BE2C (cell line): ENCODE measurements around the gene MYO5A.

Experiments used
- DNase-seq: peaks from one replicate; pipeline ENCODE4 v3.0.0-alpha.2; 2020
- H3K27me3 ChIP-seq: fragments of 250-450 bp; sonication (Bioruptor Pico); 2 replicates; pipeline ENCODE4 v1.5.1; 2020; ENCODE audit warnings: mild to moderate bottlenecking
- H3K36me3 ChIP-seq: fragments of 250-450 bp; sonication (Bioruptor Pico); 2 replicates; pipeline ENCODE4 v1.5.1; 2020; ENCODE audit warnings: mild to moderate bottlenecking
- H3K4me1 ChIP-seq: fragments of 250-450 bp; sonication (Bioruptor Pico); 2 replicates; pipeline ENCODE4 v1.5.1; 2020
- H3K4me3 ChIP-seq: 2 replicates; pipeline ENCODE4 v1.5.1; 2011; ENCODE audit warnings: low read depth, low read length
- H3K9me3 ChIP-seq: fragments of 250-450 bp; sonication (Bioruptor Pico); 2 replicates; pipeline ENCODE4 v1.5.1; 2020
- TF ChIP-seq, protein P1 (sequence below): IDR thresholded peaks from 2 replicates; pipeline ENCODE4 v1.5.1; 2012; ENCODE audit warnings: mild to moderate bottlenecking, low read depth, low read length

The MYO5A gene

DNA sequence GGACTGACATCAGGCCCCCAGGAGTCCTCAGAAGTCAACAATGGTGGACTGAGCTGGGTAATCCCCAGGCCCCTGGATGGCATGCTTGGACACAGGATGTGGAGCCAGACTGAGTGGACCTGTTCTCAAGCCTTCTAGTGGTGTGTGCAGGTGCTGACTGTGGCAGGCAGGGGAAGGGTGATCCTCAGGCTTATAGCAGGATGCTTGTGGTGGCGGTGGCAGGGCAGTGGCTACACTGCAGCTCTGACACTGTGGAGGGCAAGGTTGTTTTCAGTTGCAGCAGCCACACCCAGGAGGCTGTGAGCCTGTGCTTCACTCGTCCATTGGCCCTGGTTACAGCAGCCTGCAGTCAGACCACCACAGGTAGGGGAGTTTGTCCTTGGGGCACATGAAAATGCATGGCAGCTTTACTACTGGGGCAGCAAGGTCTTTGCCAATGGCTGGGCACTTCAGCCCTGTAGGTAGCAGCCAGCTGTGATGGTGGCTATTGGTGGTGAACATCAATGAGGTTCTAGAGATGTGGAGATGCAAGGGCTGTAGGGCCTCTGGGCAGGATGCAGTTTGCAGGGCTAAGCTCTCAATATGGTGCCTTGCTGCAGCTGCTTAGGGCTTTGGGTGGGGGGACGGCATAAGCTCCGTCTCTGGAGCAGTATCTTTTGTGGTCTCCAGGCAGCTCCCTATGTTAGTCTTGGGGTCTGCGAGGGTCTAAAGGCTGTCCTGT is 17.5 kb upstream of the MYO5A start:
- no peak for DNase-seq

GRCh38 chr15:52540374-52541012 is 11.8 kb upstream of the MYO5A start:
- H3K4me3 ChIP-seq = no peak overlapping the region
- H3K9me3 ChIP-seq = no peaks in the 10 kb centered on the region
- H3K27me3 ChIP-seq = no peaks in the 10 kb centered on the region
- no peaks in the 10 kb centered on the region for H3K36me3 ChIP-seq
- TF ChIP-seq, protein P1, sequence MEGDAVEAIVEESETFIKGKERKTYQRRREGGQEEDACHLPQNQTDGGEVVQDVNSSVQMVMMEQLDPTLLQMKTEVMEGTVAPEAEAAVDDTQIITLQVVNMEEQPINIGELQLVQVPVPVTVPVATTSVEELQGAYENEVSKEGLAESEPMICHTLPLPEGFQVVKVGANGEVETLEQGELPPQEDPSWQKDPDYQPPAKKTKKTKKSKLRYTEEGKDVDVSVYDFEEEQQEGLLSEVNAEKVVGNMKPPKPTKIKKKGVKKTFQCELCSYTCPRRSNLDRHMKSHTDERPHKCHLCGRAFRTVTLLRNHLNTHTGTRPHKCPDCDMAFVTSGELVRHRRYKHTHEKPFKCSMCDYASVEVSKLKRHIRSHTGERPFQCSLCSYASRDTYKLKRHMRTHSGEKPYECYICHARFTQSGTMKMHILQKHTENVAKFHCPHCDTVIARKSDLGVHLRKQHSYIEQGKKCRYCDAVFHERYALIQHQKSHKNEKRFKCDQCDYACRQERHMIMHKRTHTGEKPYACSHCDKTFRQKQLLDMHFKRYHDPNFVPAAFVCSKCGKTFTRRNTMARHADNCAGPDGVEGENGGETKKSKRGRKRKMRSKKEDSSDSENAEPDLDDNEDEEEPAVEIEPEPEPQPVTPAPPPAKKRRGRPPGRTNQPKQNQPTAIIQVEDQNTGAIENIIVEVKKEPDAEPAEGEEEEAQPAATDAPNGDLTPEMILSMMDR = no peak
- no peaks in the 10 kb centered on the region for H3K4me1 ChIP-seq
- DNase-seq = no peak

More for the DNA sequence above, 17.5 kb upstream of the MYO5A start:
- Histone ChIP-seq H3K9me3 (no peaks in the 10 kb centered on the region), H3K4me1 (no peaks in the 10 kb centered on the region), H3K27me3 (no peaks in the 10 kb centered on the region), H3K4me3 (no peak overlapping the region), H3K36me3 (peaks cover 30% of the 10 kb centered on the region)
- TF ChIP-seq, protein P1 = no peak

DNA sequence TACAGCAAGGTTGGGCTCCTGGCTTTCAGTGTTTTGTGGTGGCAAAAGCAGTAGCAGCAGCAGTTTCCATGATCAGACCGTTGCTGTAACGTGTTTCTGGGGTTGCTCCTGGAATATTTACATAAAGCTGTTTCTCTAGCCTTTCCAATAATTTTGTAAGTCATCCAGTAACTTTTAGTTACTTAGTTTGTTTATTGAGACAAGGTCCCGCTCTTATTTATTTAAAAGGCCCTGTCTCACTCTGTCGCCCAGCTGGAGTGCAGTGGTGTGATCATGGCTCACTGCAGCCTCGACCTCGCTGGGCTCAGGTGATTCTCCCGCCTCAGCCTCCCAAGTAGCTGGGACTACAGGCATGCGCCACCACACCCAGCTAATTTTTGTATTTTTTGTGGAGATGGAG is 8.8 kb upstream of the MYO5A start:
- TF ChIP-seq, protein P1 = no peak
- H3K4me1 ChIP-seq = no peaks in the 10 kb centered on the region
- H3K36me3 ChIP-seq = no peaks in the 10 kb centered on the region
- H3K27me3 ChIP-seq = no peaks in the 10 kb centered on the region; the same call in 1 of the 2 replicates
- no peak overlapping the region for H3K4me3 ChIP-seq
- no peaks in the 10 kb centered on the region for H3K9me3 ChIP-seq
- DNase-seq = no peak

GRCh38 chr15:52532427-52532826 is 3.7 kb upstream of the MYO5A start:
- Histone ChIP-seq H3K36me3 (no peaks in the 10 kb centered on the region), H3K4me1 (no peaks in the 10 kb centered on the region), H3K4me3 (no peak overlapping the region), H3K9me3 (no peaks in the 10 kb centered on the region), H3K27me3 (peaks cover 16% of the 10 kb centered on the region)
- TF ChIP-seq, protein P1 = no peak
- no peak for DNase-seq

GRCh38 chr15:52529940-52530339 is 1.3 kb upstream of the MYO5A start:
- Histone ChIP-seq H3K4me1 (no peaks in the 10 kb centered on the region), H3K4me3 (peak overlapping the region; percentile 76; the same call in 1 of the 2 replicates), H3K27me3 (peaks cover 16% of the 10 kb centered on the region), H3K36me3 (no peaks in the 10 kb centered on the region), H3K9me3 (no peaks in the 10 kb centered on the region)
- no peak for DNase-seq
- TF ChIP-seq, protein P1 = no peak

DNA sequence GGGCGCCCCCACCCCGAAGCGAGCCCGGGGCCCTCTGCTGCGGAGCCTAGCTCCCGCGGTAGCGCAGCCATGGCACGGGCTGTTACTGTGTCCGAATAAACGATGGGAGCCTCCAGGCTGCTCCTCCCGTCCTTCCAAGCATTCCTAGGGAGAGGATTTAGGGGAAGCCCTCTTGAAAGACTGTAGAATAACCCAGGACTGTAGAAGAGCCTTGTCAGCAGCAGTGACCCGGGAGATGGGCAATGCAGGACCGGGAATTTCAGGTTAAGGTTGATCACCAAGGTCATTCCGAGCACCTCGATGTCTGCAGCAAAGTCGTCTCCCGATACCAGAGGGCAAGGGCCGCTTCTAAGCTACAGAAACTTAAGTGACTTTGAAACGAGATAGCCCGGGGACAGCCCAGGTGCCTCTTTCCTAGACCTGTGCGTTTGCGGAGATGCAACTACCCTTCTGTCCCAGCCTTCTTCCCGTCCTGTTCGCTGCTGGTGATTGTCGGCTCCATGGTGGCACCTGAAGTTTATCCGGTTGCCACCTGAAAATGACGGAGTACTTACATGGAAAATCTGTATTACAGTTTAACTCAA is 753 bp upstream of the MYO5A start:
- Histone ChIP-seq H3K27me3 (peaks cover 16% of the 10 kb centered on the region), H3K9me3 (no peaks in the 10 kb centered on the region), H3K4me3 (peak overlapping the region; percentile 76), H3K36me3 (no peaks in the 10 kb centered on the region), H3K4me1 (no peaks in the 10 kb centered on the region)
- no peak for DNase-seq
- TF ChIP-seq, protein P1 = no peak
